SK-N-SH (cell line): ENCODE results near the gene CCNG2. TPM values are rescaled to one million over a fixed set of nuclear protein-coding genes. Genes with fewer than 3 reads are reported as not detected.

Source experiments
- CTCF ChIA-PET: fragments of 300-600, 350-600 bp; formaldehyde crosslinking; extraction: SDS; loops from one replicate; lab custom pipeline; 2021; lab: Yijun Ruan, JAX
- POLR2A ChIA-PET: fragments of 350-600 bp; sonication (Branson Sonifier 250); formaldehyde crosslinking; extraction: SDS; loops from one replicate; lab custom pipeline; 2020; ENCODE audit warnings: antibody characterized with exemption, inconsistent platforms; lab: Yijun Ruan, JAX
- DNase-seq: peaks from one replicate; pipeline ENCODE4 v3.0.0; 2012
- H2AFZ ChIP-seq: fragments of 200-600 bp; sonication (generic); 2 replicates; pipeline ENCODE4 v1.8.1; 2016; ENCODE audit warnings: antibody characterized with exemption, mild to moderate bottlenecking, low read depth
- H3F3A ChIP-seq: fragments of 200-600 bp; sonication (generic); replicated peaks from 2 replicates; pipeline ENCODE3; 2016; ENCODE audit warnings: antibody characterized with exemption, mild to moderate bottlenecking; ENCODE audit not compliant: insufficient read depth
- H3K27ac ChIP-seq, 2 experiments: fragments of 200-500 bp in 1 of 2; fragments of 200-600 bp in 1 of 2; sonication (Bioruptor generic) in 1 of 2; sonication (generic), shearing (Covaris generic) in 1 of 2; 2 replicates each; pipeline versions ENCODE4 v1.5.1 to v1.6.1; 2014 to 2016; ENCODE audit warnings: low read depth in 2 of 2, inconsistent platforms in 1 of 2, low read length in 1 of 2, mild to moderate bottlenecking in 1 of 2, mixed read lengths in 1 of 2
- H3K27me3 ChIP-seq: fragments of 200-600 bp; sonication (generic), shearing (Covaris generic); 2 replicates; pipeline ENCODE4 v1.6.1; 2016; ENCODE audit warnings: mixed run types; ENCODE audit not compliant: insufficient read depth
- H3K36me3 ChIP-seq, 2 experiments: fragments of 200-500 bp in 1 of 2; fragments of 200-600 bp in 1 of 2; sonication (Bioruptor generic) in 1 of 2; sonication (generic) in 1 of 2; replicated peaks in 1 of 2; 2 replicates each; pipeline versions ENCODE3 to v1.5.1; 2014 to 2016; ENCODE audit warnings: low read length in 1 of 2, mild to moderate bottlenecking in 1 of 2; ENCODE audit not compliant: insufficient read depth in 2 of 2, control insufficient read depth in 1 of 2
- H3K4me1 ChIP-seq, 2 experiments: fragments of 200-500 bp in 1 of 2; fragments of 200-600 bp in 1 of 2; sonication (Bioruptor generic) in 1 of 2; sonication (generic), shearing (Covaris generic) in 1 of 2; 2 replicates each; pipeline versions ENCODE4 v1.5.1 to v1.6.1; 2014 to 2016; ENCODE audit warnings: low read depth in 1 of 2, low read length in 1 of 2, mixed run types in 1 of 2; ENCODE audit not compliant: insufficient read depth in 2 of 2, control insufficient read depth in 1 of 2
- H3K4me2 ChIP-seq: fragments of 200-600 bp; sonication (generic), shearing (Covaris generic); 2 replicates; pipeline ENCODE4 v1.6.1; 2017; ENCODE audit warnings: mixed run types
- H3K4me3 ChIP-seq, 2 experiments: fragments of 200-500 bp in 1 of 2; fragments of 200-600 bp in 1 of 2; sonication (Bioruptor generic) in 1 of 2; sonication (generic), shearing (Covaris generic) in 1 of 2; 2 replicates each; pipeline versions ENCODE4 v1.5.1 to v1.8.1; 2014 to 2016; ENCODE audit warnings: low read depth in 2 of 2, inconsistent platforms in 1 of 2, low read length in 1 of 2, mild to moderate bottlenecking in 1 of 2, mixed read lengths in 1 of 2, moderate library complexity in 1 of 2
- H3K79me2 ChIP-seq: fragments of 200-600 bp; sonication (generic); 2 replicates; pipeline ENCODE4 v1.8.1; 2017; ENCODE audit warnings: mild to moderate bottlenecking; ENCODE audit not compliant: insufficient read depth
- H3K9ac ChIP-seq: fragments of 200-600 bp; sonication (generic); 2 replicates; pipeline ENCODE4 v1.6.1; 2017; ENCODE audit warnings: mixed run types
- H3K9me2 ChIP-seq: fragments of 200-600 bp; sonication (generic); 2 replicates; pipeline ENCODE4 v1.6.1; 2017; ENCODE audit warnings: mixed run types
- H3K9me3 ChIP-seq: fragments of 200-600 bp; sonication (generic); 2 replicates; pipeline ENCODE4 v1.6.1; 2017; ENCODE audit warnings: mixed run types, mild to moderate bottlenecking, moderate library complexity
- H4K20me1 ChIP-seq: fragments of 200-600 bp; sonication (generic); 2 replicates; pipeline ENCODE4 v1.6.1; 2017; ENCODE audit warnings: mild to moderate bottlenecking, mixed run types; ENCODE audit not compliant: insufficient read depth
- MXI1 ChIP-seq: IDR thresholded peaks from 2 replicates; pipeline ENCODE4 v1.6.1; 2012; ENCODE audit warnings: mild to moderate bottlenecking, low read depth, low read length, improper control_type of control experiment
- NFIC ChIP-seq: IDR thresholded peaks from 2 replicates; pipeline ENCODE4 v1.4.0; 2012; ENCODE audit warnings: borderline replicate concordance
- RAD21 ChIP-seq: IDR thresholded peaks from 2 replicates; pipeline ENCODE4 v1.6.1; 2012; ENCODE audit warnings: mild to moderate bottlenecking, low read length
- SIN3A ChIP-seq: IDR thresholded peaks from 2 replicates; pipeline ENCODE4 v1.6.1; 2012; ENCODE audit warnings: low read depth, mild to moderate bottlenecking, low read length, moderate library complexity, borderline replicate concordance
- SMC3 ChIP-seq: IDR thresholded peaks from 2 replicates; pipeline ENCODE4 v1.6.1; 2012; ENCODE audit warnings: low read depth, low read length, improper control_type of control experiment
- TAF1 ChIP-seq: IDR thresholded peaks from 2 replicates; pipeline ENCODE4 v1.6.1; 2012; ENCODE audit warnings: low read depth, mild to moderate bottlenecking, low read length, moderate library complexity, borderline replicate concordance
- TCF12 ChIP-seq: IDR thresholded peaks from 2 replicates; pipeline ENCODE4 v1.4.0; 2012
- WGBS: methylation state at CpG from one replicate; pipeline ENCODE4 v1.1.6; 2017; ENCODE audit warnings: low lambda C conversion rate; 5-methylcytosine and 5-hydroxymethylcytosine counted together
- polyA plus RNA-seq, 3 experiments: library from polyadenylated mRNA; depleted of rRNA; stranded (reverse); fragments of >200 nt; gene quantifications; 2 replicates each; pipeline ENCODE4 v1.2.3, GENCODE V29; 2012
- TF ChIP-seq, protein P1 (sequence below): fragments of 200-600 bp; sonication (generic); IDR thresholded peaks from 2 replicates; pipeline ENCODE4 v1.6.1; 2017; ENCODE audit warnings: antibody characterized with exemption, mild to moderate bottlenecking, moderate library complexity
- TF ChIP-seq, protein P2 (sequence below): IDR thresholded peaks from 2 replicates; pipeline ENCODE4 v1.4.0; 2012; ENCODE audit warnings: low read depth

Gene CCNG2
- polyA plus RNA-seq, 1 of the 3 experiments (the other 2 are of a cell fraction) = 8.9 TPM

DNA sequence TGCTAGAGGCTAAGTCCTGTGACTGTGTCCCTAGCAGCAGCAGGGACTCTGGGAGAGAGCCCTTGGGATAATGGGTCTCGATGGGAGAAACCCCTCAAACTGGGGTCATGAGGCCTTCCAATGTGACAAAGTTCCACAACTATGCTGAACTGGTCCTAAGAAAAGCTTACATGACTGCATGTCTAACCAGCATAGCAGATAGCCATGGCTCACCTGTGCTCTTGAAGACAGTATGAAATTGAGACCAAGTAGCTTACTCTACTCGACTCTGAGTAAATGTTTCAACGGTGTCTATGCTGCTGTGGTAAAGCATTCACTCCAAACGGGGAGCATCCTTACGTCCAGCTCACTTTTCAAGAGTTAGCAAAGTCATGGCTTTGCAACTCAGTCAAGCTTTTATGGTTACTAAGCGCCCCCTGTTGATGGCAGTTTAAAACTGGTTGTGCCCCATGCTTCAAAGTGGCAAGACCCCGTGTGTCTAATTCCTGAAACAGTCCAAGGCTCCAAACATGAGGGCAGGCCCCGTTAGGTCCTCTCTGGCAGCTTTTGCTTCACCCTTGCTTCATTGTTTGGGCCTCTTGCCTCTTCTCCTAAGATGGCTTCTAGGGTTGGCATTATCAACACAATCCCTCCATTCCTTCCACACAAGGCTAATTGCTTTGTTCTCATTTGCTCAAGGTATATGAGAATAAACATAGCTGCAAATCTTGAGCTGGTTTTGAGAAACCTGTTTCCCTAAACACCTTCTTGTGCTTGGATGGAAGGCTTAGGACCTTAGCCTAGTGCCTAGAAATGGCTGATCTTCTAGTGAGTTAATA is 46.6 kb downstream of the CCNG2 start:
- H3K9me2 ChIP-seq = no peaks in the 10 kb centered on the region
- H3K27me3 ChIP-seq = peaks cover 21% of the 10 kb centered on the region
- H4K20me1 ChIP-seq = no peaks in the 10 kb centered on the region
- CTCF ChIA-PET = interaction anchor here (0.6 to 7.2 kb wide), 56 partner anchors 9 to 772 kb away, joined by 3 to 106 read pairs (median 4); partner anchors contain the start of gene SEPTIN11
- no peaks in the 10 kb centered on the region for H3K79me2 ChIP-seq
- no peaks in the 10 kb centered on the region; a peak in 1 of 4 replicates for H3K4me1 ChIP-seq
- no peak overlapping the region for H3K4me3 ChIP-seq
- no peak overlapping the region for H3K9ac ChIP-seq
- H3K4me2 ChIP-seq = no peak overlapping the region
- TF ChIP-seq, protein P1, sequence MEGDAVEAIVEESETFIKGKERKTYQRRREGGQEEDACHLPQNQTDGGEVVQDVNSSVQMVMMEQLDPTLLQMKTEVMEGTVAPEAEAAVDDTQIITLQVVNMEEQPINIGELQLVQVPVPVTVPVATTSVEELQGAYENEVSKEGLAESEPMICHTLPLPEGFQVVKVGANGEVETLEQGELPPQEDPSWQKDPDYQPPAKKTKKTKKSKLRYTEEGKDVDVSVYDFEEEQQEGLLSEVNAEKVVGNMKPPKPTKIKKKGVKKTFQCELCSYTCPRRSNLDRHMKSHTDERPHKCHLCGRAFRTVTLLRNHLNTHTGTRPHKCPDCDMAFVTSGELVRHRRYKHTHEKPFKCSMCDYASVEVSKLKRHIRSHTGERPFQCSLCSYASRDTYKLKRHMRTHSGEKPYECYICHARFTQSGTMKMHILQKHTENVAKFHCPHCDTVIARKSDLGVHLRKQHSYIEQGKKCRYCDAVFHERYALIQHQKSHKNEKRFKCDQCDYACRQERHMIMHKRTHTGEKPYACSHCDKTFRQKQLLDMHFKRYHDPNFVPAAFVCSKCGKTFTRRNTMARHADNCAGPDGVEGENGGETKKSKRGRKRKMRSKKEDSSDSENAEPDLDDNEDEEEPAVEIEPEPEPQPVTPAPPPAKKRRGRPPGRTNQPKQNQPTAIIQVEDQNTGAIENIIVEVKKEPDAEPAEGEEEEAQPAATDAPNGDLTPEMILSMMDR = peak; percentile 74
- TF ChIP-seq, protein P2, sequence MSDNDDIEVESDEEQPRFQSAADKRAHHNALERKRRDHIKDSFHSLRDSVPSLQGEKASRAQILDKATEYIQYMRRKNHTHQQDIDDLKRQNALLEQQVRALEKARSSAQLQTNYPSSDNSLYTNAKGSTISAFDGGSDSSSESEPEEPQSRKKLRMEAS = no peak
- TF ChIP-seq MXI1 = 0 out of 2 replicates have a peak, but pooled peaks have one; percentile 39
- no peak for TF ChIP-seq SIN3A
- TF ChIP-seq RAD21 = peak; percentile 89
- TF ChIP-seq TAF1 = no peak
- peak; percentile 71 for TF ChIP-seq SMC3
- H3K27ac ChIP-seq = no peak overlapping the region
- no peak overlapping the region for H2AFZ ChIP-seq
- H3K36me3 ChIP-seq = no peaks in the 10 kb centered on the region
- WGBS = 5% methylated on average over 8 of the region's 8 CpGs
- DNase-seq = peak; percentile 61
- no peaks in the 10 kb centered on the region for H3F3A ChIP-seq
- H3K9me3 ChIP-seq = no peaks in the 10 kb centered on the region
- POLR2A ChIA-PET = interaction anchor here (0.8 to 1.0 kb wide), 2 partner anchors 243 to 515 kb away, joined by 3 read pairs; no protein-coding TSS in a partner anchor

DNA sequence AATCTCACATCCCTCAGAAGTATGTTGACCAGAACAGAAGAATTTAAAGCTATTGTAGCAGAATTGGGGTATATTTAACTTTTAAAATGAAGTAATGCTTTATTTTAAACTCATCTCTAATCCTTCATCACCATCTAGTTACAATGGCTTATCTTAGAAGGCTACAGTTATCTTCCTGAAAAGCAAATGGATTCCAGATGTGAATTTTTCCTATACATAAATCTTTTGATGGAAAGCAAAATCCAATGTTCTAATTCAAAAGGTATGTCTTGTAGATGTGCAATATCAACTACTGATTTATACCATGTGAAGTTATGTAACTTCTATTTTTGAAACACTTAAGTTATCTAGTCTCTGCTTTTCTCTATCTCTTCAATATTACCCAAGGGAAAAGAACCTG is 47.6 kb downstream of the CCNG2 start:
- H3K4me2 ChIP-seq = no peak overlapping the region
- H3K9me3 ChIP-seq = no peaks in the 10 kb centered on the region
- H2AFZ ChIP-seq = no peak overlapping the region
- no peaks in the 10 kb centered on the region for H3K36me3 ChIP-seq
- no peaks in the 10 kb centered on the region for H4K20me1 ChIP-seq
- H3K27ac ChIP-seq = no peak overlapping the region
- peaks cover 25% of the 10 kb centered on the region for H3K27me3 ChIP-seq
- ChIA-PET CTCF (interaction anchor here (0.8 to 7.2 kb wide), 22 partner anchors 8 to 773 kb away, joined by 3 to 106 read pairs (median 6); partner anchors contain the start of gene SEPTIN11), POLR2A (no interaction called here)
- H3K4me1 ChIP-seq = no peaks in the 10 kb centered on the region; a peak in 1 of 4 replicates
- no peak overlapping the region for H3K4me3 ChIP-seq
- H3K9ac ChIP-seq = no peak overlapping the region
- no peaks in the 10 kb centered on the region for H3K79me2 ChIP-seq
- no peaks in the 10 kb centered on the region for H3F3A ChIP-seq
- TF ChIP-seq TCF12 (peak; percentile 44), NFIC (no peak)
- TF ChIP-seq, all 33 proteins: peak for 1
- no peaks in the 10 kb centered on the region for H3K9me2 ChIP-seq
- no peak for DNase-seq
